GM10266 (cell line): Measurements from ENCODE around the gene PRR12.
"Not testable (repeated sequence)": the region's sequence is repeated elsewhere in the genome, so short reads cannot be mapped to it uniquely, and the experiment has no call there.

Source experiments
- DNase-seq: peaks from one replicate; pipeline ENCODE4 v3.0.0; 2012; ENCODE audit errors: extremely low spot score
- TF ChIP-seq, protein P1 (sequence below): IDR thresholded peaks from 2 replicates; pipeline ENCODE4 v1.5.1; 2012; ENCODE audit warnings: mild to moderate bottlenecking, low read depth; ENCODE audit not compliant: control insufficient read depth, insufficient read depth; ENCODE audit errors: missing control alignments

Gene PRR12

GRCh38 chr19:49624967-49625910 lies 34.3 kb downstream of the PRR12 start:
- no peak for DNase-seq
- TF ChIP-seq, protein P1, sequence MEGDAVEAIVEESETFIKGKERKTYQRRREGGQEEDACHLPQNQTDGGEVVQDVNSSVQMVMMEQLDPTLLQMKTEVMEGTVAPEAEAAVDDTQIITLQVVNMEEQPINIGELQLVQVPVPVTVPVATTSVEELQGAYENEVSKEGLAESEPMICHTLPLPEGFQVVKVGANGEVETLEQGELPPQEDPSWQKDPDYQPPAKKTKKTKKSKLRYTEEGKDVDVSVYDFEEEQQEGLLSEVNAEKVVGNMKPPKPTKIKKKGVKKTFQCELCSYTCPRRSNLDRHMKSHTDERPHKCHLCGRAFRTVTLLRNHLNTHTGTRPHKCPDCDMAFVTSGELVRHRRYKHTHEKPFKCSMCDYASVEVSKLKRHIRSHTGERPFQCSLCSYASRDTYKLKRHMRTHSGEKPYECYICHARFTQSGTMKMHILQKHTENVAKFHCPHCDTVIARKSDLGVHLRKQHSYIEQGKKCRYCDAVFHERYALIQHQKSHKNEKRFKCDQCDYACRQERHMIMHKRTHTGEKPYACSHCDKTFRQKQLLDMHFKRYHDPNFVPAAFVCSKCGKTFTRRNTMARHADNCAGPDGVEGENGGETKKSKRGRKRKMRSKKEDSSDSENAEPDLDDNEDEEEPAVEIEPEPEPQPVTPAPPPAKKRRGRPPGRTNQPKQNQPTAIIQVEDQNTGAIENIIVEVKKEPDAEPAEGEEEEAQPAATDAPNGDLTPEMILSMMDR, result no peak

DNA sequence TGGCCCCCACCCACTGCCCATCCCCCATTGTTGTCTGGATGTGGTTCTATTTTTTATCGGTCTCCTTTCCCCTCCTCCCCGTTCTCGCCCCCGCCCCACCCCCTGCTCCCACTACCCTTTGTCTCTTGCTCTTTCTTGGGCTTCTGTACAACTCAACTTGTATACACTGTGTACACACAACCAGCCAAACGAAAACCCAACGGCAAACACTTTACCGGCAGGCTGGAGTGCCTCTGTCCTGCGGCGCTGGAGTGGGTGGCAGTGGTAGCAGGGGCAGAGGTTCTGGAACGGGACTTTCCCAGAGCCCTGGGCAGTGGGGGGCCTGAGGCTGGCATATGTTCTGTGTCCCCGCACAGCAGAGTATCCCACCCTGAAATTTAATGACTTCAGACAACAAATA lies 35.2 kb downstream of the PRR12 start:
- TF ChIP-seq, protein P1, result no peak
- no peak for DNase-seq

DNA sequence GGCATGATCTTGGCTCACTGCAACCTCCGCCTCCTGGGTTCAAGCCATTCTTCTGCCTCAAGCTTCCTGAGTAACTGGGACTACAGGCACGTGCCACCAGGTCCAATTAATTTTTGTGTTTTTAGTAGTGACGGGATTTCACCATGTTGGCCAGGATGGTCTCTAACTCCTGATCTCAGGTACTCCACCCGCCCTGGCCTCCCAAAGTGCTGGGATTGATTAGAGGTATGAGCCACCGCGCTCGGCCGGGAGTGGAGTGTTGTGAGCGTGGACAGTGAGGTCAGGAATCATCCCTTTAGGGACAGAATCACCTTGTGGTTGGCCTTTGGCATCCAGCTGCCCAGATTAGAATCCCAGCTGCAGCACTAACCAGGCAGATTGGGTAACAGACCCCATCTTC lies 38.7 kb downstream of the PRR12 start:
- TF ChIP-seq, protein P1, result no peak
- DNase-seq, result no peak

DNA sequence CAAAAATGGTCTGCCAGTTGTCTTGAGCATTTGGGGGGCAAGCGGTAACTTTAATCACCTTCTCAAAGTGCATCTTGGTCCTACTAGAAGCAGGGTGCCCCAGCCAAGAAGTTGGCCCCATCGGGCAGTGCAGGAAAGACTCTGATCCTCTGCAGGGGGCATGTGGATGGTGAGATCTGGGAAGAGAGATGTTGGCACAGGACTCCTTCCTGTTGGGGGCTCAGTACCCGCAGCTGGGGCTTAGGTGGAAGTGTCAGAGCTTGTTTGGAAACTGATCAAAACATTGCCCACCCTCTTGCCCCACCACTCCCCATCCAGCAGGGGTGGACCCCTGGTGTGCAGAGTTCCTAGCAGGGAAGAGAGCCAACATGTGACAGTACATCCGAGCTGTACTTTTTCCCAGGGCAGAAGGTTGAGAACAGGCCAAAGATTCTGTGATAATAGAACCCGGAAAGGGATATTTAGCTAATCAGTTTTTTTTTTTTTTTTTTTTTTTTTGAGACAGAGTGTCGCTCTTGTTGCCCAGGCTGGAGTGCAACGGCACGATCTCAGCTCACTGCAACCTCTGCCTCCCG lies 40.1 kb downstream of the PRR12 start:
- TF ChIP-seq, protein P1, result no peak
- no peak for DNase-seq

DNA sequence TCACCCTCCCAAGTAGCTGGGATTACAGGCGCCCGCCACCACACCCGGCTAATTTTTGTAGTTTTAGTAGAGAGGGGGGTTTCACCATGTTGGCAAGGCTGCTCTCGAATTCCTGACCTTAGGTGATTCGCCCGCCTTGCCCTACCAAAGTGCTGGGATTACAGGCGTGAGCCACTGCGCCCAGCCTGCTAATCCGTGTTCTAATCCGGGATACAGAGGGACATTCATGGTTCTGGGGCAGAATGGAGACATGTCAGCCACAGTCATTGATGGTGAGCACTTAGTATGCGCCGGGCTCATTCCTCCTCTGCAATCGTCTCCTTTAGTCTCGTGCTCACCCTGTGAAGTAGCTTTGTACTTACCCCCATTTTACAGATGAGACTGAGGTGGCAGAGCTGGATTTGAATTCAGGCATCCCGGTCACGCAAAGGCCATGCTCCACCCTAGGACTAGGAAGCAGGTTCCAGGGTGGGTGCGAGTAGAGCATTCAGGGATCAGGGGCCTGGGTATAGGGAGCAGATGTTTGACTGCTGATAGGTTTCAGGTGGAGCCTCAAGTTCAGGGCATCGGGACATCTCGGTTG lies 40.7 kb downstream of the PRR12 start:
- no peak for DNase-seq
- TF ChIP-seq, protein P1, result no peak

GRCh38 chr19:49632576-49632975 lies 41.6 kb downstream of the PRR12 start:
- TF ChIP-seq, protein P1, result no peak
- DNase-seq, result no peak

DNA sequence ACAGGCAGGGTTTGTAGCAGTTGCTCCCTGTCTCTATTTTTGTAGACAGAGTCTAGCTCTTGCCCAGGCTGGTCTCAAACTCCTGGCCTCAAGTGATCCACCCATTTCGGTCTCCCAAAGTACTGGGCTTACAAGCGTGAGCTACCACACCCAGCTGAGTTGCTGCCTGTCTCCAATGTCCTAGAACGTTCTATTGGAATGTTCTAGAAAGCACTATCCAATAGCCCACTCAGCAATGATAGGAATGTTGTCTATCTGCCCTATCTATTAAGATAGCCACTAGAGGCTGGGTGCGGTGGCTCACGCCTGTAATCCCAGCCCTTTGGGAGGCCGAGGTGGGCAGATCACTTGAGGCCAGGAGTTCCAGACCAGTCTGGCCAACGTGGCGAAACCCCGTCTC lies 42.3 kb downstream of the PRR12 start:
- DNase-seq, result not testable (repeated sequence)
